ENCODE measurements around the gene SRP68. TPM values are rescaled to one million over a fixed set of nuclear protein-coding genes. Genes with fewer than 3 reads are reported as not detected.
A peak's percentile ranks its signal among the peaks of the same experiment; 100 is the strongest.

Gene SRP68
- total and polyA plus RNA-seq, 9 of the 15 experiments (the other 6 are each of a cell fraction or from before 2014, with no cell fraction given) = 29.4 to 92.6 (median 36.2) TPM

DNA sequence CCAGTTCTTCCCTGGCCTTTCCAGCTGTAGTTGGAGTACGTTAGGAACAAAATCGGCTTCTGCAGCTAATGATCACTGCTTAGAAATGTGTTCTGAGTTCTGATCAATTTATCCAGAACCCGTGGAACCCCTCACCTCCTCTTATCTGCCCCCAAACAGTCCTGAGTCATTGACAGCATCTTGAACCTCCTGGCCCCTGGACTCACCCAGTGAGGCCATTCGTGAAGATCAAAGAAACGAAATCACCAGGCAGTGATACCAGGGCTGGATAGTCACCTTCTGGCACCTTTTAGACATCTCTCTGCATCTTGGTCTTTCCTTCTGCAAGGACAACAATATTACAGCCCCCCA is 48.3 kb upstream of the SRP68 start:
- Histone ChIP-seq H3K9me3 (replicated peaks; ENCODE audit: control insufficient read depth, insufficient read depth, low read depth, low read length) (no peaks in the 10 kb centered on the region), H3K9me1 (ENCODE audit: control insufficient read depth, insufficient read depth, low read length) (peaks cover 4% of the 10 kb centered on the region), H3K9ac (ENCODE audit: insufficient read depth in 1 of 2, low read depth in 2 of 2, low read length in 2 of 2) (no peak overlapping the region; a peak in 1 of 4 replicates), H3K27me3 (ENCODE audit: control insufficient read depth in 2 of 2, insufficient read depth in 2 of 2, low read length in 2 of 2) (no peaks in the 10 kb centered on the region), H3K4me1 (replicated peaks in 1 of 2; ENCODE audit: control insufficient read depth in 2 of 2, insufficient read depth in 2 of 2, low read length in 2 of 2) (peaks cover 5 to 21% of the 10 kb centered on the region in 2 experiments; a peak in 4 of 5 replicates), H3K36me3 (ENCODE audit: control insufficient read depth, insufficient read depth, low read length) (no peaks in the 10 kb centered on the region), H3K27ac (ENCODE audit: extremely low read depth, low read depth, low read length) (no peak overlapping the region), H2AFZ (ENCODE audit: low read depth, low read length) (peak overlapping the region; percentile 96), H3K4me3 (no peak overlapping the region), H4K20me1 (replicated peaks; ENCODE audit: control insufficient read depth, insufficient read depth, low read length) (no peaks in the 10 kb centered on the region), H3K4me2 (ENCODE audit: insufficient read depth, low read length) (peak overlapping the region; percentile 27), H3K79me2 (ENCODE audit: control insufficient read depth, insufficient read depth, low read length) (no peaks in the 10 kb centered on the region)
- ChIA-PET CTCF (ENCODE audit: low intra/inter-chr PET ratio) (interaction anchor here (0.6 to 6.9 kb wide), 6 partner anchors 27 to 277 kb away, joined by 3 to 89 read pairs (median 6); no protein-coding TSS in a partner anchor), POLR2A (interaction anchor here (0.6 to 11.3 kb wide), 2 partner anchors 151 to 167 kb away, joined by 3 to 157 read pairs; no protein-coding TSS in a partner anchor)
- in situ Hi-C loops (cut with MboI) = no loop called here
- DNase-seq (ENCODE audit: extremely low read depth in 1 of 4, low spot score in 3 of 4) = peak in 3 of 4 experiments; percentile 24 to 62 (median 55)
- FAIRE-seq = peak; percentile 23
- intact Hi-C loops (cut with micrococcal nuclease) = loop anchor here (1.0 to 5.0 kb wide), 4 partner anchors 62 to 177 kb away; no protein-coding TSS in a partner anchor
- TF ChIP-seq TCF3 (CRISPR knock-in tag; IDR thresholded peaks at IDR 0.05) = 0 out of 2 replicates have a peak, but pooled peaks have one; percentile 7
- no peak for TF ChIP-seq SRSF7 (optimal IDR thresholded peaks at IDR 0.05; ENCODE audit: low read depth, low read length)
- ATAC-seq = no peak
- no TSS peak for BruUV-seq (replicated peaks)
- WGBS (ENCODE audit: insufficient coverage, low coverage, missing lambda C conversion rate) = 37% methylated on average over 5 of the region's 5 CpGs

DNA sequence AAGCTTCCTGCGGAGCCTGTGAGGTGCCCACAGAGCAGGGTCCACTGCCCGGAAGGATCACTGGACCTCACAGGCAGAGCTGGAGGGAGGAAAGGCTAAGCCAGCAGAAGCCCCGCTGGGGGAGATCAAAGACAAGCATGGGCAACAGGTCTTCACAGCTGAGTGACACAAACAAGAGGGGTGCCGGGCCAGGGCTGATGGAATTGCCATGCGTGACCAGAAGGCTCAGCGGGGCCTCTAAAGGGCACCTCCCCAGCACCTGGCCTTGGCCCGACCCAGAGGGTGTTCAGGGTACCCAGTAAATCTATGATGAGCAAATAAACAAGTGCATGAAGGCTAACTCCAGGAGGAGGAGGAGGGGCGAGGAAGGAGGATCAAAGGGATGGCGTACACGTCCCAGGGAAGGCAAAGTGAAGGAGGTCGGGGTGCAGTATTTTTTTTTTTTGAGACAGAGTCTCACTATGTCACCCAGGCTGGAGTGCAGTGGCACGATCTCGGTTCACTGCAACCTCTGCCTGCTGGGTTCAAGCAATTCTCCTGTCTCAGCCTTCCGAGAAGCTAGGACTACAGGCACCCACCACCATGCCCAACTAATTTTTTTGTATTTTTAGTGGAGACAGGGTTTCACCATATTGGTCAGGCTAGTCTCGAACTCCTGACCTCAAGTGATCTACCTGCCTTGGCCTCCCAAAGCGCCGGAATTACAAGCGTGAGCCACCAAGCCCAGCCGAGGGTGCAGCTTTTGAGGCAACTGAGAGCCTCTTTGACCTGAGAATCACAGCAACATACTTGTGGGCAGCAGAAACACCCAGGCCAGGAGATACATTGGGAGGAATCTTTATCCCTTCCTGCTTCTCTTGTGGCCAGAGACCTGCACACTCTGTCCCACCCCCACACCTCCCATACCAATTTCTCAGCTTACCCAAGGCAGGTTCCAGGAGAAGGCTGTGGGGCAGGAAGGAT is 47.4 kb upstream of the SRP68 start:
- H3K9ac ChIP-seq (ENCODE audit: insufficient read depth in 1 of 2, low read depth in 2 of 2, low read length in 2 of 2) = no peak overlapping the region
- H3K79me2 ChIP-seq (ENCODE audit: control insufficient read depth, insufficient read depth, low read length) = no peaks in the 10 kb centered on the region
- WGBS (ENCODE audit: insufficient coverage, low coverage, missing lambda C conversion rate) = 61% methylated on average over 19 of the region's 19 CpGs
- no peak overlapping the region for H3K27ac ChIP-seq (ENCODE audit: extremely low read depth, low read depth, low read length)
- FAIRE-seq = no peak
- no peaks in the 10 kb centered on the region for H4K20me1 ChIP-seq (replicated peaks; ENCODE audit: control insufficient read depth, insufficient read depth, low read length)
- no peaks in the 10 kb centered on the region for H3K9me3 ChIP-seq (replicated peaks; ENCODE audit: control insufficient read depth, insufficient read depth, low read depth, low read length)
- ATAC-seq = no peak
- no peaks in the 10 kb centered on the region for H3K36me3 ChIP-seq (ENCODE audit: control insufficient read depth, insufficient read depth, low read length)
- no peak for DNase-seq (ENCODE audit: extremely low read depth in 1 of 4, low spot score in 3 of 4)
- H3K4me1 ChIP-seq (replicated peaks in 1 of 2; ENCODE audit: control insufficient read depth in 2 of 2, insufficient read depth in 2 of 2, low read length in 2 of 2) = peaks cover 5 to 21% of the 10 kb centered on the region in 2 experiments; a peak in 4 of 5 replicates
- no peak overlapping the region for H2AFZ ChIP-seq (ENCODE audit: low read depth, low read length)
- no peak overlapping the region for H3K4me3 ChIP-seq
- POLR2A ChIA-PET = interaction anchor here (0.6 to 11.3 kb wide), 3 partner anchors 8 to 152 kb away, joined by 3 to 157 read pairs (median 3); no protein-coding TSS in a partner anchor
- intact Hi-C loops (cut with micrococcal nuclease) = loop anchor here (5.0 kb wide), 3 partner anchors 63 to 178 kb away; no protein-coding TSS in a partner anchor
- no TSS peak for BruUV-seq (replicated peaks)
- CTCF ChIA-PET (ENCODE audit: low intra/inter-chr PET ratio) = interaction anchor here (6.9 kb wide), 1 partner anchor 160 kb away, joined by 89 read pairs; no protein-coding TSS in a partner anchor
- H3K4me2 ChIP-seq (ENCODE audit: insufficient read depth, low read length) = no peak overlapping the region
- peaks cover 4% of the 10 kb centered on the region for H3K9me1 ChIP-seq (ENCODE audit: control insufficient read depth, insufficient read depth, low read length)
- no peak for TF ChIP-seq RBM17 (IDR thresholded peaks at IDR 0.05; ENCODE audit: borderline replicate concordance, low read depth, low read length)
- TF ChIP-seq, protein P1, sequence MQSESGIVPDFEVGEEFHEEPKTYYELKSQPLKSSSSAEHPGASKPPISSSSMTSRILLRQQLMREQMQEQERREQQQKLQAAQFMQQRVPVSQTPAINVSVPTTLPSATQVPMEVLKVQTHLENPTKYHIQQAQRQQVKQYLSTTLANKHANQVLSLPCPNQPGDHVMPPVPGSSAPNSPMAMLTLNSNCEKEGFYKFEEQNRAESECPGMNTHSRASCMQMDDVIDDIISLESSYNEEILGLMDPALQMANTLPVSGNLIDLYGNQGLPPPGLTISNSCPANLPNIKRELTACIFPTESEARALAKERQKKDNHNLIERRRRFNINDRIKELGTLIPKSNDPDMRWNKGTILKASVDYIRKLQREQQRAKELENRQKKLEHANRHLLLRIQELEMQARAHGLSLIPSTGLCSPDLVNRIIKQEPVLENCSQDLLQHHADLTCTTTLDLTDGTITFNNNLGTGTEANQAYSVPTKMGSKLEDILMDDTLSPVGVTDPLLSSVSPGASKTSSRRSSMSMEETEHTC (IDR thresholded peaks at IDR 0.05) = no peak
- TF ChIP-seq RAD21 (CRISPR knock-in tag; conservative IDR thresholded peaks at IDR 0.05 in 1 of 2, IDR thresholded peaks at IDR 0.05 in 1 of 2) = no peak
- no peak for TF ChIP-seq TRIM28 (IDR thresholded peaks at IDR 0.05)
- TF ChIP-seq DPF2 (IDR thresholded peaks at IDR 0.05) = no peak
- TF ChIP-seq ZNF79 (CRISPR knock-in tag; IDR thresholded peaks at IDR 0.05; ENCODE audit: low read depth) = no peak
- no peak for TF ChIP-seq TRIM24 (IDR thresholded peaks at IDR 0.05)
- no peak for TF ChIP-seq ZNF316 (IDR thresholded peaks at IDR 0.05)
- TF ChIP-seq CTBP1 (IDR thresholded peaks at IDR 0.05; ENCODE audit: borderline replicate concordance) = no peak
- no peaks in the 10 kb centered on the region for H3K27me3 ChIP-seq (ENCODE audit: control insufficient read depth in 2 of 2, insufficient read depth in 2 of 2, low read length in 2 of 2)
- in situ Hi-C loops (cut with MboI) = no loop called here
